Measurements from ENCODE around the gene FA2H. TPM values are rescaled to one million over a fixed set of nuclear protein-coding genes. Genes with fewer than 3 reads are reported as not detected.

FA2H gene
- polyA plus RNA-seq, 2 of the 4 experiments (the other 2 are of a cell fraction), result 5.6 to 7.1 TPM

- no peak for FAIRE-seq
- POLR2A ChIA-PET, result no interaction called here
- ATAC-seq, result 0 out of 6 replicates have a peak, but pooled peaks of 1 of the 2 experiments have one; percentile 2
- peak overlapping the region; percentile 15; the same call in 2 of the 3 replicates for H3K4me2 ChIP-seq
- no peaks in the 10 kb centered on the region for H3K9me3 ChIP-seq
- CTCF ChIA-PET, result interaction anchor here (1.1 to 7.8 kb wide), 9 partner anchors 12 to 123 kb away, joined by 3 to 55 read pairs (median 6); partner anchors contain the start of gene FA2H
- peak overlapping the region; percentile 91 for H3K27ac ChIP-seq
- no peak overlapping the region for H3K4me3 ChIP-seq
- DNase-seq (ENCODE audit: low read depth in 1 of 2, low spot score in 1 of 2), result no peak
- TF ChIP-seq HOXB13 (CRISPR knock-in tag; IDR thresholded peaks at IDR 0.05; ENCODE audit: low read depth) (no peak), ATOH8 (CRISPR knock-in tag; IDR thresholded peaks at IDR 0.05; ENCODE audit: low read depth) (no peak), REST (IDR thresholded peaks at IDR 0.05) (no peak), JUNB (IDR thresholded peaks at IDR 0.05) (no peak), EP300 (IDR thresholded peaks at IDR 0.05) (no peak), PHF8 (IDR thresholded peaks at IDR 0.05; ENCODE audit: borderline replicate concordance, low read depth) (no peak), NR3C1 (IDR thresholded peaks at IDR 0.05) (no peak), ZNF302 (CRISPR knock-in tag; IDR thresholded peaks at IDR 0.05) (no peak), FOSB (CRISPR knock-in tag; IDR thresholded peaks at IDR 0.05) (no peak)
- H3K4me1 ChIP-seq, result peaks cover 87% of the 10 kb centered on the region
- WGBS (ENCODE audit: missing lambda C conversion rate), result 77% methylated on average over 5 of the region's 6 CpGs
Observed at GRCh38 chr16:74739275-74739674, 35.3 kb downstream of the FA2H start.

GRCh38 chr16:74738816-74739215, 35.8 kb downstream of the FA2H start:
- H3K27ac ChIP-seq, result peak overlapping the region; percentile 91
- WGBS (ENCODE audit: missing lambda C conversion rate), result 92% methylated on average over 8 of the region's 11 CpGs
- no peak for FAIRE-seq
- no peak for DNase-seq (ENCODE audit: low read depth in 1 of 2, low spot score in 1 of 2)
- peaks cover 88% of the 10 kb centered on the region for H3K4me1 ChIP-seq
- no peak overlapping the region for H3K4me3 ChIP-seq
- ChIA-PET CTCF (interaction anchor here (0.6 to 7.8 kb wide), 12 partner anchors 12 to 257 kb away, joined by 3 to 55 read pairs (median 5); partner anchors contain the start of gene FA2H), POLR2A (no interaction called here)
- peak overlapping the region; percentile 64 for H3K4me2 ChIP-seq
- ATAC-seq, result no peak
- H3K9me3 ChIP-seq, result no peaks in the 10 kb centered on the region
- no peak for TF ChIP-seq GATA3 (IDR thresholded peaks at IDR 0.05; ENCODE audit: borderline replicate concordance)
- no peak for TF ChIP-seq ZSCAN20 (CRISPR knock-in tag; IDR thresholded peaks at IDR 0.05)
- no peak for TF ChIP-seq CEBPB (IDR thresholded peaks at IDR 0.05)
- TF ChIP-seq HOXB13 (CRISPR knock-in tag; IDR thresholded peaks at IDR 0.05; ENCODE audit: low read depth), result no peak; the same call in 1 of the 2 replicates
- no peak for TF ChIP-seq ATOH8 (CRISPR knock-in tag; IDR thresholded peaks at IDR 0.05; ENCODE audit: low read depth)
- 0 out of 2 replicates have a peak, but pooled peaks have one; percentile 14 for TF ChIP-seq MAX (IDR thresholded peaks at IDR 0.05)
- no peak for TF ChIP-seq CHD4 (IDR thresholded peaks at IDR 0.05; ENCODE audit: borderline replicate concordance)
- no peak for TF ChIP-seq TP53 (CRISPR knock-in tag; IDR thresholded peaks at IDR 0.05)

- CTCF ChIA-PET, result interaction anchor here (0.6 to 7.8 kb wide), 9 partner anchors 11 to 258 kb away, joined by 3 to 55 read pairs (median 5); partner anchors contain the start of gene FA2H
- FAIRE-seq, result no peak
- POLR2A ChIA-PET, result no interaction called here
- TF ChIP-seq RCOR1 (IDR thresholded peaks at IDR 0.05; ENCODE audit: low read depth, low read length) (no peak), EP300 (IDR thresholded peaks at IDR 0.05) (peak; percentile 15 to 70; a peak in 2 of 5 replicates), MYC (IDR thresholded peaks at IDR 0.05; ENCODE audit: borderline replicate concordance, low read length) (no peak), CBX2 (IDR thresholded peaks at IDR 0.05; ENCODE audit: borderline replicate concordance, low read depth) (no peak), MAX (IDR thresholded peaks at IDR 0.05) (peak; percentile 56; the same call in 1 of the 2 replicates), FOSL2 (IDR thresholded peaks at IDR 0.05) (0 out of 2 replicates have a peak, but pooled peaks have one; percentile 23), FOSL2 (CRISPR knock-in tag; IDR thresholded peaks at IDR 0.05) (peak; percentile 87), HOXA7 (CRISPR knock-in tag; IDR thresholded peaks at IDR 0.05) (0 out of 2 replicates have a peak, but pooled peaks have one; percentile 5), ZFP36 (IDR thresholded peaks at IDR 0.05; ENCODE audit: borderline replicate concordance, partially characterized antibody) (no peak), NR3C1 (IDR thresholded peaks at IDR 0.05) (no peak), HDAC2 (IDR thresholded peaks at IDR 0.05) (no peak), NFE2L2 (conservative IDR thresholded peaks at IDR 0.05; ENCODE audit: low read length) (no peak), HOXB13 (CRISPR knock-in tag; IDR thresholded peaks at IDR 0.05; ENCODE audit: low read depth) (peak; percentile 42; the same call in 1 of the 2 replicates), GATA3 (IDR thresholded peaks at IDR 0.05; ENCODE audit: borderline replicate concordance) (peak; percentile 68), RARB (CRISPR knock-in tag; IDR thresholded peaks at IDR 0.05) (no peak), MAFK (IDR thresholded peaks at IDR 0.05; ENCODE audit: partially characterized antibody) (peak; percentile 22), PBX3 (IDR thresholded peaks at IDR 0.05) (0 out of 2 replicates have a peak, but pooled peaks have one; percentile 24)
Observed at GRCh38 chr16:74738113-74738541, 36.5 kb downstream of the FA2H start.

More at GRCh38 chr16:74738113-74738541, 36.5 kb downstream of the FA2H start:
- Histone ChIP-seq H3K4me2 (peak overlapping the region; percentile 64), H3K4me3 (no peak overlapping the region), H3K9me3 (no peaks in the 10 kb centered on the region), H3K4me1 (peaks cover 85% of the 10 kb centered on the region), H3K27ac (peak overlapping the region; percentile 91)
- DNase-seq (ENCODE audit: low read depth in 1 of 2, low spot score in 1 of 2) (peak; percentile 83 to 91), ATAC-seq (peak; percentile 50 to 64)
- WGBS (ENCODE audit: missing lambda C conversion rate), result 2% methylated on average over 10 of the region's 10 CpGs
